ENCODE results near the gene IGLL5. TPM values are rescaled to one million over a fixed set of nuclear protein-coding genes. Genes with fewer than 3 reads are reported as not detected.

The IGLL5 gene
- total RNA-seq, 1 experiment from 2014 or later = not detected

DNA sequence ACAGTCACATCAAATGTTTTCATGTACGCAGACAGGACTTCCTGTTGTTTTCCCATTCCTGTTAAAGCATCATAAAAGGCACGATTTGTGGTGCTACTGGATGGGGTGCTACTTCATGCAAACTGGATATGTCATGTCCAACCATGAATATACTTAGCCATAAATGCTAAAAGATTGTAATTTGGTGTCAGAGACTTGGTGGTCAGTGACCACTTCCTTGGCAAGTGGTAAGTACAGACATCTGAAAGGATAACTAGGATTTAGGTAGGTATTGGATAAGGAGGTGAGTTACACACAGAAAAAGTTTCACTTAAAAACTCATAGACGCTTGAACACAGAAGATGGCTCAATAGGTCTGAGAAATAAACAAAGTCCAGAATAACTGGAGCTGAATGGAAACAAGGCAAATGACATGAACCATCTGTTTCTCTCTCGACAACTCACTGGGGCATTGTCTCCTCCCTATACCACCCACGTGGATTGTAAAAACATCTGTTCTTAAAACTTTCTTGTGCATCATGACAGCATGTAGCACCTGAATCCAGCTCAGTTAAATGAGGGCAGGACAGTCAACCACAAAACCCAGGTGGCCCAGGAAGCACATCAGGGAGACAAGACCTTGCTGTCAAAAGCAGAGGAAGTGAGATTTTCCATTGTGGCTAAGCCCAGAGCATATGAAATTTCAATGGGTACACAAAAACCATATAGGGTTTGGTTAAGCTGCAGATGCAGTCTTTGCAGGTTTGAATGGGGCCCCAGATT is 22.1 kb upstream of the IGLL5 start:
- no peak overlapping the region for H3K4me3 Mint-ChIP-seq (ENCODE audit: low read depth, unreplicated experiment)
- H3K27ac Mint-ChIP-seq (ENCODE audit: unreplicated experiment) = no peak overlapping the region
- no peaks in the 10 kb centered on the region for H3K9me3 Mint-ChIP-seq (ENCODE audit: low read depth, unreplicated experiment)
- TF ChIP-seq, protein P1, sequence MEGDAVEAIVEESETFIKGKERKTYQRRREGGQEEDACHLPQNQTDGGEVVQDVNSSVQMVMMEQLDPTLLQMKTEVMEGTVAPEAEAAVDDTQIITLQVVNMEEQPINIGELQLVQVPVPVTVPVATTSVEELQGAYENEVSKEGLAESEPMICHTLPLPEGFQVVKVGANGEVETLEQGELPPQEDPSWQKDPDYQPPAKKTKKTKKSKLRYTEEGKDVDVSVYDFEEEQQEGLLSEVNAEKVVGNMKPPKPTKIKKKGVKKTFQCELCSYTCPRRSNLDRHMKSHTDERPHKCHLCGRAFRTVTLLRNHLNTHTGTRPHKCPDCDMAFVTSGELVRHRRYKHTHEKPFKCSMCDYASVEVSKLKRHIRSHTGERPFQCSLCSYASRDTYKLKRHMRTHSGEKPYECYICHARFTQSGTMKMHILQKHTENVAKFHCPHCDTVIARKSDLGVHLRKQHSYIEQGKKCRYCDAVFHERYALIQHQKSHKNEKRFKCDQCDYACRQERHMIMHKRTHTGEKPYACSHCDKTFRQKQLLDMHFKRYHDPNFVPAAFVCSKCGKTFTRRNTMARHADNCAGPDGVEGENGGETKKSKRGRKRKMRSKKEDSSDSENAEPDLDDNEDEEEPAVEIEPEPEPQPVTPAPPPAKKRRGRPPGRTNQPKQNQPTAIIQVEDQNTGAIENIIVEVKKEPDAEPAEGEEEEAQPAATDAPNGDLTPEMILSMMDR (IDR thresholded peaks at IDR 0.05; ENCODE audit: unreplicated experiment) = no peak
- CTCF ChIA-PET = no interaction called here
- H3K27me3 Mint-ChIP-seq (ENCODE audit: unreplicated experiment) = peaks cover 94% of the 10 kb centered on the region
- intact Hi-C loops (cut with micrococcal nuclease; ENCODE audit: unreplicated experiment) = no loop called here
- DNase-seq = no peak
- BruUV-seq (replicated peaks) = no TSS peak
- H3K4me1 Mint-ChIP-seq (ENCODE audit: low read depth, unreplicated experiment) = no peaks in the 10 kb centered on the region
- H3K36me3 Mint-ChIP-seq (ENCODE audit: insufficient read depth, unreplicated experiment) = no peaks in the 10 kb centered on the region

DNA sequence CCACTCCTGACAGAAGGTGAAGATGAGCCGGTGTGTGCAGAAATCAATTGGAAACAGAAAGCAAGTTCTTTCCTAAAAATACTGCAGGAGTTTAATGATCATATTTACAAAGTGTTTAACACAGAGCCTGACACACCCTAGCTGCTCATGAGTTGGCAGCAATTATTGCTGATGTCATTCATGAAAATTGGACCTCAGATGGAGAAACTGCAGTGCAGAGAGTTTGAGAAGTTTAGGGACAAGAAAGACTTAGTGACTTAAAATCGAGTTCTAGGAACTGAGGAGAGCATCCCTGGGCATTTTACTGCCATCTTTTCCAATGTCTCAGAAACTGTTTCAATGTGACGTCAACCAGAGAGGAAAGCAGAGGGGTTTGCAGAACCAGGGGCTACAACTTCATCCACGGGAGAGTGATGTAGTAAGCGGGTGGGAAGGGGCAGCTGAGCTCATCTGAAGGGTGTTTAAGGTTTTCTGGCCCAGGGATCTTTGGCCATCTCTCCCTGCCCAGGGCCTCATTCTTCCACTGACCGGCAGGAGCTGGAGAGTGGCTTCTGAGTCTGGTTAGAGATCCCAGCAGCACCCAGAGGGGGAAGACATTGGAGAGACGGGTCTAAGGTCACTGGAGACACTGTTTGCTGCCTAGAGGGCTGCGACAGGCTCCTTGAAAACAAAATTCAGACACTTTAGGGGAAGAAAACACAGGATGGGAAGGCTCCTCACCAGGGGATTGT is 21.1 kb upstream of the IGLL5 start:
- CTCF ChIA-PET = no interaction called here
- H3K27me3 Mint-ChIP-seq (ENCODE audit: unreplicated experiment) = peaks cover 94% of the 10 kb centered on the region
- no peak overlapping the region for H3K27ac Mint-ChIP-seq (ENCODE audit: unreplicated experiment)
- no peak overlapping the region for H3K4me3 Mint-ChIP-seq (ENCODE audit: low read depth, unreplicated experiment)
- intact Hi-C loops (cut with micrococcal nuclease; ENCODE audit: unreplicated experiment) = no loop called here
- H3K9me3 Mint-ChIP-seq (ENCODE audit: low read depth, unreplicated experiment) = no peaks in the 10 kb centered on the region
- no peaks in the 10 kb centered on the region for H3K4me1 Mint-ChIP-seq (ENCODE audit: low read depth, unreplicated experiment)
- DNase-seq = no peak
- H3K36me3 Mint-ChIP-seq (ENCODE audit: insufficient read depth, unreplicated experiment) = no peaks in the 10 kb centered on the region
- BruUV-seq (replicated peaks) = no TSS peak
- TF ChIP-seq, protein P1 (IDR thresholded peaks at IDR 0.05; ENCODE audit: unreplicated experiment) = no peak

DNA sequence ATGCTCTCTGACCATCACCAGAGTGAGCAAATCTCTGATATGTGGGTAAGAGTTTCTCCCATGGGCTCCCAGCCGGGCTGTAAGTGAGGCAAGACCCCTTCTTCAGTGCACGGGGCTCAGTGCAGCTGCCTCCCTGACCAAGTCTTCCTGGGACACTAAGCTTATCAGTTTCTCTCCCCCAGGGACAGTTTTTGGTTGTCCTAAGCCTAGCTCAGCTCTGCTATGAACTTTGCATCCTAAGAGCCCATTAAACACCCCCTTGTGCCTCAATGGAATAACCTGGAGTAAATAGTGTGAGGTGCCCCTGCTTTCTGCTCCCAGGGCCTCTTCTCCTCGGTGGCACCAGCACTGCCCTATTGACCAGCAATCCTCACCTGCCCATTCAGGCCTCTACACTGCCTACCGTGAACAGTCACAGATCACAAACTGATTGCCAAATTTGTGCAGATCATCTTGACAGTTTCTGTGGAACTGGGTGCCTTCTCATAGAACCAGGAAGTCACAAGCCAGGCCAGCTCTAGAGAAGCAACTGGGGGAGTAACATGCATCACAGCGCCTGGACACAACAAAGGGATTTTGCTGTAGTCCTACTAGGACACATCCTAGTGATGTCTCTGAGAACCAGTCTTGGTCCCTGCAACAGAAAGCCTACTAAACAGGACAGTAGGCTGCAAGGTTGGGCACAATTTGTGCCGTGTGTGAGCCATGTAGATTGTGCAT is 19.5 kb upstream of the IGLL5 start:
- H3K27me3 Mint-ChIP-seq (ENCODE audit: unreplicated experiment) = peaks cover 100% of the 10 kb centered on the region
- TF ChIP-seq, protein P1 (IDR thresholded peaks at IDR 0.05; ENCODE audit: unreplicated experiment) = no peak
- H3K27ac Mint-ChIP-seq (ENCODE audit: unreplicated experiment) = no peak overlapping the region
- no peaks in the 10 kb centered on the region for H3K9me3 Mint-ChIP-seq (ENCODE audit: low read depth, unreplicated experiment)
- no peaks in the 10 kb centered on the region for H3K4me1 Mint-ChIP-seq (ENCODE audit: low read depth, unreplicated experiment)
- CTCF ChIA-PET = interaction anchor here (1.5 kb wide), 1 partner anchor 11 kb away, joined by 3 read pairs; no protein-coding TSS in a partner anchor
- DNase-seq = no peak
- no peak overlapping the region for H3K4me3 Mint-ChIP-seq (ENCODE audit: low read depth, unreplicated experiment)
- intact Hi-C loops (cut with micrococcal nuclease; ENCODE audit: unreplicated experiment) = no loop called here
- no peaks in the 10 kb centered on the region for H3K36me3 Mint-ChIP-seq (ENCODE audit: insufficient read depth, unreplicated experiment)
- no TSS peak for BruUV-seq (replicated peaks)

DNA sequence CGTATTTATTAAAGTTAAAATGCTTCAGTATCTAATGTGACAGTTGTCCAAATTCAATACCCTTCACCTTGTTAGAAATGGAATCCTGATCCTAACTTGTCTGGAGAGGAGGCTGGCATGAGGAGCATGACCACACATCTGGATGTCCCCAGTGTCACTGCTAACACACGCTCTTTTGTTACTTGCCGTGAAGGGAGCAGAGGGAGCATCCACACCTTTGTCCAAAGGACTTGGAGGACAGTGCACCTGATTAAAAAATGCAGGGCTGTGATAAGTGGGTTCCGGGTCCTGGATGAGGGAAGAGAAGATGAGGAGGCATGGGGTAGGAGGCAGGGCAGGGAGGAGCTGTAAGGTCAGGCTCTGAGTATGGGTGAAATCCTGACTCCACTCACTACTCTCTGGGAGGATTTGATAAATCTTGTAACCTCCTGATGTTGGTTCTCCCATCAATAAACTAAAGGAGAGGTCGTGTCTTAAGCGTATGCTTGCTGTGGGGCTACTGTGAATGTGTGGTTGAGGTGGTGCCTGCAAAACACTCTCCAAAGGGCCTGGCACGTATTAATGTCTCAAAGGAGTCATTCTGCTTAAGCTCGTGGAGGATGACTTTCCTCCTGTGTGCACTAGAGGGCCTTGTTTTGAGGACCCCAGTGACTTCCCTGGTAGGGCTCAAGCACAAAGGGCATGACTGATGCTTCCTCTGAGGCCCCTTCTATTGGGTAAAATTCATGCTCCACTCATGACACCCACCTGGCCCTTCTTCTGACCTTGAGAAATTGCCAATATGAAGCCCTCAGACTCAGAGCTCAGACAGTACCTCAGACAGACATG is 16.8 kb upstream of the IGLL5 start:
- no peak overlapping the region for H3K4me3 Mint-ChIP-seq (ENCODE audit: low read depth, unreplicated experiment)
- H3K4me1 Mint-ChIP-seq (ENCODE audit: low read depth, unreplicated experiment) = no peaks in the 10 kb centered on the region
- H3K36me3 Mint-ChIP-seq (ENCODE audit: insufficient read depth, unreplicated experiment) = no peaks in the 10 kb centered on the region
- DNase-seq = no peak
- TF ChIP-seq, protein P1 (IDR thresholded peaks at IDR 0.05; ENCODE audit: unreplicated experiment) = no peak
- intact Hi-C loops (cut with micrococcal nuclease; ENCODE audit: unreplicated experiment) = loop anchor here (10.0 kb wide), 1 partner anchor 66 kb away; no protein-coding TSS in a partner anchor
- no peak overlapping the region for H3K27ac Mint-ChIP-seq (ENCODE audit: unreplicated experiment)
- no peaks in the 10 kb centered on the region for H3K9me3 Mint-ChIP-seq (ENCODE audit: low read depth, unreplicated experiment)
- CTCF ChIA-PET = interaction anchor here (0.6 to 1.6 kb wide), 3 partner anchors 13 to 71 kb away, joined by 3 to 4 read pairs (median 3); no protein-coding TSS in a partner anchor
- no TSS peak for BruUV-seq (replicated peaks)
- peaks cover 94% of the 10 kb centered on the region for H3K27me3 Mint-ChIP-seq (ENCODE audit: unreplicated experiment)
